Mesodermal cell (in vitro differentiated cells): ENCODE results near the gene MAD1L1.

Experiments used
- H3K27ac ChIP-seq: 2 replicates; pipeline ENCODE4 v1.7.0; 2013; ENCODE audit warnings: mild to moderate bottlenecking, low read depth, low read length, moderate library complexity; ENCODE audit not compliant: severe bottlenecking
- H3K36me3 ChIP-seq: 2 replicates; pipeline ENCODE4 v1.7.1; 2013; ENCODE audit warnings: mild to moderate bottlenecking, low read length, moderate library complexity; ENCODE audit not compliant: control insufficient read depth, insufficient read depth
- H3K4me1 ChIP-seq: one replicate; pipeline ENCODE4 v1.7.1; 2013; ENCODE audit warnings: mild to moderate bottlenecking, low read length; ENCODE audit not compliant: insufficient read depth, control insufficient read depth, poor library complexity, severe bottlenecking
- H3K4me3 ChIP-seq: 2 replicates; pipeline ENCODE4 v1.7.0; 2013; ENCODE audit warnings: low read length, control low read depth, mild to moderate bottlenecking; ENCODE audit not compliant: insufficient read depth, poor library complexity, severe bottlenecking; ENCODE audit errors: extremely low read depth
- H3K9me3 ChIP-seq: 2 replicates; pipeline ENCODE4 v1.7.1; 2013; ENCODE audit warnings: mild to moderate bottlenecking, low read length, moderate library complexity; ENCODE audit not compliant: control insufficient read depth
- WGBS, 2 experiments: methylation state at CpG; one replicate each; pipeline ENCODE4 v1.1.5; 2013; ENCODE audit warnings: missing lambda C conversion rate in 2 of 2; ENCODE audit not compliant: insufficient coverage in 2 of 2; 5-methylcytosine and 5-hydroxymethylcytosine counted together

Gene MAD1L1

DNA sequence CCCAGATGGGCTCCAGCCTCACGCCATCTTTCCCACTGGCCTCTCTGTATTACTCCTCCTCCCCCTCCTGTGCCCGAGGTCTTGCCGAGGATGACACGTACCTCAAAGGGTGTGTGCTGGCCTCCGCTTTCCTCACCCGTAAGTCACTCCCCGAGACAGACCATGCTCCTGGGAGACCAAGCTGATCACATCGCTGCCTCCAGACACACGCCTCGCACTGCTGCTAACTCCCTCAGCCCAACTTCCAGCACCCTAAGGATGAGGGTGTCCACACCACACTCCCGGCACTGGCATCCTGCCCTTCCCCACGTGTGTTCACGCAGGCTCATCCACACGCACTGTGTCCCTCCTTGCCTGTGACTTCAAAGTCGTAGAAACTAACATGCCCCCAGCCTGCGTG is 24.0 kb downstream of the MAD1L1 start:
- Histone ChIP-seq H3K27ac (no peak overlapping the region), H3K4me3 (no peak overlapping the region), H3K4me1 (peaks cover 22% of the 10 kb centered on the region), H3K9me3 (no peaks in the 10 kb centered on the region), H3K36me3 (peaks cover 69% of the 10 kb centered on the region)
- WGBS, 2 experiments: 84 to 87% methylated on average over 11 to 16 of the region's 16 CpGs

DNA sequence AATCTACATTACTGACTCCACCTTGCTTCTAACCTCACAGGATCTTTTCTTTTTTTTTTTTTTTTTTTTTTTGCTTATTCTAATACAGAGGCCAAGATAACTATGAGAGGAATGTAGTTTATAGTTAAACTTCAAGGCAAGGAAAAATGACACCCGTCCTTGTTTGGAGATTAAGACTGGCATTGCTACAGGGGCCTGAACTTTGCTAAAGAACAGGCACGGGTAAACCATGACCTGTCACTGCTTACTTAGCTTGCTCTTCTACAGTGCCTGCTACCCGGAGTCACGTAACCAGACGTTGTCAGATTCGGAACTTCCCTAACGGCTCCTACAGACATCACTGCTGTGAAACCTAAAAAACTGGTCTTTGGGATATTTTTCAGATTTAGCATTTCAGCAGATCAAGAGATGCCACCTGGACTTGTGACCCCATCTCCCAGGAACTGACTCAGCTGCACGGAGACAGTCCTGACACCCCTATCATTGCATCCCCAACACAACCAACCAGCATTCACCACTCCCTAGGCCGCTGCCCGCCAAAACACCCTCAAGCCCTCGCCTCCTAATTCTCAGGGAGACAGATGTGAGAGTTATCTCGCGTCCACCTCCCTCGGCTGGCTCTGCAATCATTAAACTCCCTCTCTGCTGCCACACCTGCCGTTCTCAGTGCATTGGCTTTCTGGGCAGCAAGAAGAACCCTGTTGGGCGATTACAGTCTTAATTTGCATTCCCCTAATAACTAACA is 27.5 kb downstream of the MAD1L1 start:
- no peak overlapping the region for H3K4me3 ChIP-seq
- peaks cover 16% of the 10 kb centered on the region for H3K4me1 ChIP-seq
- peaks cover 46% of the 10 kb centered on the region for H3K36me3 ChIP-seq
- H3K9me3 ChIP-seq: no peaks in the 10 kb centered on the region
- WGBS, 2 experiments: 92 to 94% methylated on average over 16 of the region's 16 CpGs
- H3K27ac ChIP-seq: no peak overlapping the region

DNA sequence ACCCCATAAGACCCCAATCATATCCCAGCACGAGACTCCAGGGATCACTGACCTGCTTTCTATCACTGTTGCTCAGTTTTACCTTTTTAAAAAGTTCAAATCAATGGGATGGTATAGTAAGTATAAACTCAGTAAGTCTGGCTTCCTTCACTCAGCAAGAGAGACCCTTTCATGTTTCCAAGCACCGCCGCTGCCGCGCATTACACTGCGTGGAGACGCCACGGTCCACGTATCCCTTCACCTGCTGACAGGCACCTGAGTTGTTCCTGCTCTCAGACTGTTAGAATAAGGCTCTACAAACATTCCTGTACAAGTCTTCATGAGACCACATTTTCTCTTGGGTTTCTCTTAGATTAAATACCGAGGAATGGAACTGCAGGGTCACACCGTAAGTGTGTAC is 28.3 kb downstream of the MAD1L1 start:
- no peak overlapping the region for H3K27ac ChIP-seq
- 95 to 99% methylated on average over 10 of the region's 11 CpGs for WGBS, 2 experiments
- H3K4me3 ChIP-seq: no peak overlapping the region
- H3K4me1 ChIP-seq: peaks cover 16% of the 10 kb centered on the region
- no peaks in the 10 kb centered on the region for H3K9me3 ChIP-seq
- peaks cover 53% of the 10 kb centered on the region for H3K36me3 ChIP-seq

DNA sequence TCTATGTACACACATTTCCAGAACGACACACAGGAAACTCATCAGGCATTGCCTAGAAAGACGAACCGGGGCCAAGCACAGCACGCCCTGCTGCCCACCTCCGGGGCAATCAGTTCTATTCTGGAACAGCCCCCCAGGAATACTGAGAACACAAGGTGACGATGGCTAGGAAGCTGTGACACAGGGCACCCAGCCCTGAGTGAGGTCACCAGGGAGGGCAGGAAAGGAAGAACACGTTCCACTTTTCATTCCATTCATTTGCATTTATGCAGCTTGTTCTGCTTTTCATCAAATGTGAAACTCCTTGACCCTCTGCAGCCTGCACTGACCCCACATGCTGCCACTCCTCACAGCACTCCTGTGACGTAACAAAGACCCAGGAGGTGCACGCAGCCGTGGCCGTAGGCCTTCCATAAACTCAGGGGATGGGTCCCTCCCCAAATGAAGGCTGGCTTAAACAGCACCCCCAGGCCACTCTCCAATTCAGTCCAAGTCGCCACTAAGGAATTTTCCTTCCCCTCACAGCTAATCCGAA is 28.9 kb downstream of the MAD1L1 start:
- Histone ChIP-seq H3K4me1 (peaks cover 16% of the 10 kb centered on the region), H3K9me3 (no peaks in the 10 kb centered on the region), H3K4me3 (no peak overlapping the region), H3K36me3 (peaks cover 54% of the 10 kb centered on the region), H3K27ac (peak overlapping the region; percentile 36)
- 88 to 90% methylated on average over 11 to 12 of the region's 13 CpGs for WGBS, 2 experiments

DNA sequence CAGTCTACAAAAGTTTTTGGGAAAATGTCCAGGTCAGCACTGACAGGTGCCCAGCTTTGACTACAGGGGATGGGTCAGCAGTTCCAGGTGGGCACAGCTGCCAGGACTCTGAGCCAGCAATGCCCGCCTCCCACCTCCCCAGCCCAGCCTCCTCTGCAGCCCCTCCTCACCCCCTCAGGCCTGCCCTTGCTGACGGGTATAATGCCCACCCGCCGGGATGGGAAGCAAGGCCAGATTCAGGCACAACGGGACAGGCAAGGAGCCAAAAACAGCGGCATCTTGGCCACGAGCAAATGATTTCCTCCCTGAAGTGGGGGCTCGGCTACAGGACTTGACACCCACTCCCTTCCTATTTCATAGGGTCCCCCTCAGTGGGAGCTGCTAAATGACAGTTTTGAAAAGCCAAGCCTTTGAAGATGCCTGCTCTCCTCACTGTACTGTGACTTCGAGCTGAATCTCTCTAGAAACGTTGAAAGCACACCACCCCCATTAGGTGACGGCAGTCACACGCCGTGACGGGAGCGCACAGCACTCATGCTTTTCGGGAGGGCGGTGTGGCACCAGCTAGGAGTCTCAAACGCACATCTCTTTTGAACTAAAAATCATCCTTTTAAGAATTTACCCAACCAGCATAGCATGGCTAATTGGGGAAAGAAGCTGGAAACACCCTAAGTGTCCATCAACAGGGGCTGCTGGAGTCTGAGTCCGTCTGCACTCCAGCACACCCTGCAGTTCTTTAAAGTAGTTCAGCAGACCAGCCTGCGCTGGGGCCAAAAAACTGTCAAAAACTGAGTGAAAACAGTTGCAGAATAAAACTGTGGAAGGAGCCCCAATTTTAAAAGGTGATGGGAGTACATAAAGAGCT is 29.6 kb downstream of the MAD1L1 start:
- peak overlapping the region; percentile 36 for H3K27ac ChIP-seq
- peaks cover 16% of the 10 kb centered on the region for H3K4me1 ChIP-seq
- H3K9me3 ChIP-seq: no peaks in the 10 kb centered on the region
- peaks cover 50% of the 10 kb centered on the region for H3K36me3 ChIP-seq
- H3K4me3 ChIP-seq: no peak overlapping the region
- WGBS, 2 experiments: 92 to 93% methylated on average over 11 to 13 of the region's 20 CpGs

DNA sequence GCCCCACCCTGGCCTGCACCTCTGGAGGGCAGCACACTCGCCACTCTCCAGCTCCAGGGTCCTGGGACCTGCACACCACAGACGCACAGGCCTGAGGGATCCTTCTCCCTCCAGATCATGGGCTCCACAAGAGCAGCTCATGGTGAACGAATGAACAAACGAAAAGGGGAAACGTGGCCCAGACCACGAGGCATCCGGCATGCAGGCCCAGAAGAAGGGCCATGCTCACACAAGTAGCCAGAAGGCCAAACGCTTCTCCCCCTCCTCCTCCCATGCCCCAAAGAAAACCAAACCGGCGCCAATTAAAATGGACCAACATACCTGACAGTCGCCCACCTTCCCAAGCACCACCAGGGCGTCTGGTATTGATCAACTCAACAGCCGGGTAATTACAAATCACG is 30.4 kb downstream of the MAD1L1 start:
- WGBS, 2 experiments: 91 to 94% methylated on average over 14 of the region's 14 CpGs
- Histone ChIP-seq H3K36me3 (peaks cover 48% of the 10 kb centered on the region), H3K9me3 (no peaks in the 10 kb centered on the region), H3K27ac (no peak overlapping the region), H3K4me3 (no peak overlapping the region), H3K4me1 (peaks cover 16% of the 10 kb centered on the region)

DNA sequence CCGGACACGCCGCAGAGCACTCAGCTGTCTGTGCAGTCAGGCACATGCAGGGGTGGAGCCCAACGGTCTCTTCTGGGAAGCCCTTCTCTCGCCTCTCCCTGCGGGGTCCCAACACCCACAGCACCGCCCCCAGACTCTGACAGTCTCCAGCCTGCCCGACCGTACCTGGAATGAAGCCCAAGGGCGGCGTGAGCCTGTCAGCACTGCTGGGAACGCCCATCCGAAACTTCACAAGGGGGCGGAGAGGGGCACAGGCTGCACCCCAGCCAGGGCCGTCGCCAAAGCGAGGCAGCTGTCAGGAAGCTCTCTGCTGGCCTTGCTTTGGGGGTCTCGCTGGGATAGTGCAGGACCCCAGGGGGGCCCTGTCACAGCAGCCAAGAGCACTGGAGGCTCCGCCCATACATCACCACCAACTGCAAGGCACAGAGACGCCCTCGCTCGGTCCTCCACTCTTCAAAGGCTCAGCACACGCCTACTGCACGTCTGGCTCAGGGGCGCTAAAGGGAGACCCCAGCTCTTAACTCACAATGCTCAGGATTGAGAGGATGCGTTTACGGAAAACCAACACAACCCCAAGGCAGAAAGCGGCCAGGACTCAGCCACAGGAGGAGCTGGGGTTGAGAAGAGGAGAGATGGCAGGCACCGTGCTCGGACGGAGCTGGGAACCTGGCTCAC is 30.9 kb downstream of the MAD1L1 start:
- H3K27ac ChIP-seq: no peak overlapping the region
- H3K36me3 ChIP-seq: peaks cover 50% of the 10 kb centered on the region
- H3K4me3 ChIP-seq: no peak overlapping the region
- WGBS, 2 experiments: 91 to 95% methylated on average over 21 to 31 of the region's 31 CpGs
- peaks cover 16% of the 10 kb centered on the region for H3K4me1 ChIP-seq
- H3K9me3 ChIP-seq: no peaks in the 10 kb centered on the region

DNA sequence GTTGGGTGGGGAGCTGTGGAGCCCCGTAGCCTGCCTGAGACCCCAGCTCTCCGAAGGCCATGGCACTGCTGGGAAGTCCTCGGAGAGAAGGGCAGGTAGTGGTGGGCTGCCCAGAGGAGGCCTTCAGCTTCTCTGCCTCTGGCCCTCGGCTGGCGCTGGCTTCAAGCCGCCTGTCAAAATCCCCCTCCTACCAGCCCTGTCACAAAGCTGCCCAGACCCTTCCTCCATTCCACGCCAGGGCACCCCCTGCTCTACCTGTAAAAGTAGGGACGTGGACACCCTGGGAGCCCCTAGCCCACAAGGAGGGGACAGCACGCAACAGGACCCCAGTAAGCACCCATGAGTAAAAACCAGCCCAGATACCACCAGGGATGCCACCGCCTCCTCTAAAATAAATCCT is 31.6 kb downstream of the MAD1L1 start:
- no peaks in the 10 kb centered on the region for H3K9me3 ChIP-seq
- 97 to 98% methylated on average over 6 to 7 of the region's 10 CpGs for WGBS, 2 experiments

DNA sequence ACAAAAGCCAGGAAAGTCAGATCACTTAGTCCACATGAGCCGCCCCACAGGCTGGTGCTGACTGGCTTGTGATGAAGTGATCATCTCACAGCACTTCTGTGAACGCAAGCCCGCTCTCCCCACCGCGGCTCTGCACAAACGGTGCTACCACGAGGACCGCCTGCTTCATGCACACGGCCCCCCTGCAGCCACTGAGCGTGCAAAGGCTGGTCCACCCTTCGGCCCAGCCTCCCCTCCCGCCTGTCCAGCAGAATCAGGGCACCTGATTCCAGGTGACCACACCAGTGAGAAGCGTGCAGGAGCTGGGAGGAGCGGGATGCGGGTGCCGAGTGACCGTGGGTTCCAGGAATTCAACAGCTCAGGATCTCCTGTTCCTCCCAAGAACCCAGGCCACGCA is 32.2 kb downstream of the MAD1L1 start:
- Histone ChIP-seq H3K4me1 (peaks cover 16% of the 10 kb centered on the region), H3K36me3 (peaks cover 57% of the 10 kb centered on the region), H3K9me3 (peaks cover 2% of the 10 kb centered on the region), H3K4me3 (no peak overlapping the region), H3K27ac (no peak overlapping the region)
- 98% methylated on average over 18 of the region's 18 CpGs for WGBS, 2 experiments

More for the DNA sequence above, 31.6 kb downstream of the MAD1L1 start:
- Histone ChIP-seq H3K4me1 (peaks cover 16% of the 10 kb centered on the region), H3K27ac (no peak overlapping the region), H3K36me3 (peaks cover 52% of the 10 kb centered on the region), H3K4me3 (no peak overlapping the region)

DNA sequence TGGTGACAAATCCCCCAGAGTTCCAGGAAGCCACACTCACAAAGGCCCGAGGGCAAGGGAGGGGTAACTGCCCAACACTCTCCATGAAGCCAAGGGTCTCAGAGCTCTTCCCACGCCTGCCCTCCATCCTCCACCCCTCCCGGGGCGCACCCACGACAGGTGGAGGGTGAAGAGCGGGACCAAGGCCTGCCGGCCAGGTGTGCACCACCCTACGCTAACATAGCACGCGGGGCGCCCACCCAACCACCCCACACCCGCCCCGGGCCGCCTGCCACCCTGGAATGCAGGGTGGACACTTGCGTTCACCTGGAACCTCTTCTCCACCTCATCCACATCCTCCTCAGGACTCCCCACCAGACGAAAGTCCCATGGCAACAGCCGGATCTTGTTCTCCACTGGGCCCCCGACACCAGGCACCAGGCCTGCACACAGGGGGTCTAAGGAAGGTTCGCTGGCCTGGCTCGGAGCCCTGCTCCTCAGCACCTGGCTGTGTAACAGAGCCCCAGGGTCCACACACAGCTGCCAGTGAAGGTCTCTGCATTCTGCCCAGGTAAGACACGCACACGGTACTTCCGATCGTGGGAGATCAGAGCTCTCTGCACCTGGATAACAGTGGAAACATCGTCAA is 32.7 kb downstream of the MAD1L1 start:
- peaks cover 7% of the 10 kb centered on the region for H3K9me3 ChIP-seq
- H3K4me3 ChIP-seq: no peak overlapping the region
- 92 to 97% methylated on average over 15 to 18 of the region's 25 CpGs for WGBS, 2 experiments
- H3K36me3 ChIP-seq: peaks cover 62% of the 10 kb centered on the region
- H3K27ac ChIP-seq: no peak overlapping the region
- H3K4me1 ChIP-seq: peaks cover 14% of the 10 kb centered on the region
